ENCODE measurements around the gene VSIR. TPM values are rescaled to one million over a fixed set of nuclear protein-coding genes. Genes with fewer than 3 reads are reported as not detected.

Gene VSIR
- total and polyA plus RNA-seq, 10 of the 15 experiments (the other 5 are each of a cell fraction or from before 2014, with no cell fraction given) = 0.19 to 12.5 (median 6.7) TPM

- FAIRE-seq (no peak), DNase-seq (ENCODE audit: low read depth, low spot score) (no peak), ATAC-seq (peak; percentile 70)
- no TSS peak for BruUV-seq (replicated peaks)
- Histone ChIP-seq H2AFZ (ENCODE audit: control insufficient read depth, low read depth, low read length) (peak overlapping the region; percentile 15; the same call in 1 of the 2 replicates), H3K36me3 (ENCODE audit: control insufficient read depth in 2 of 2, insufficient read depth in 2 of 2, low read length in 1 of 2) (no peaks in the 10 kb centered on the region), H3K27me3 (replicated peaks in 1 of 2; ENCODE audit: control insufficient read depth in 2 of 2, insufficient read depth in 2 of 2, low read length in 1 of 2) (no peaks in the 10 kb centered on the region), H3K4me3 (no peak overlapping the region), H3K27ac (ENCODE audit: control insufficient read depth, insufficient read depth) (peak overlapping the region; percentile 43), H3K9me3 (replicated peaks; ENCODE audit: control insufficient read depth, insufficient read depth, low read length) (no peaks in the 10 kb centered on the region; the same call in 2 of the 3 replicates), H3K4me1 (ENCODE audit: control insufficient read depth, insufficient read depth, low read length) (peaks cover 15% of the 10 kb centered on the region), H3K9ac (ENCODE audit: control insufficient read depth, insufficient read depth, low read length) (peak overlapping the region; percentile 20), H4K20me1 (ENCODE audit: control insufficient read depth, insufficient read depth) (no peaks in the 10 kb centered on the region), H3K79me2 (ENCODE audit: control insufficient read depth, insufficient read depth, low read length) (no peaks in the 10 kb centered on the region), H3K4me2 (ENCODE audit: control insufficient read depth, insufficient read depth) (peak overlapping the region; percentile 44; the same call in 1 of the 2 replicates)
- ChIA-PET POLR2A (interaction anchor here (0.7 kb wide), 1 partner anchor 14 kb away, joined by 3 read pairs; no protein-coding TSS in a partner anchor), CTCF (interaction anchor here (1.0 to 1.1 kb wide), 3 partner anchors 9 to 56 kb away, joined by 3 read pairs; partner anchors contain the start of gene VSIR), RAD21 (ENCODE audit: unreplicated experiment) (interaction anchor here (0.8 to 1.6 kb wide), 4 partner anchors 9 to 77 kb away, joined by 3 to 5 read pairs (median 4); partner anchors contain the start of gene VSIR), SMC1A (ENCODE audit: uncharacterized antibody, unreplicated experiment) (interaction anchor here (1.0 to 2.0 kb wide), 6 partner anchors 10 to 111 kb away, joined by 3 to 6 read pairs (median 3); partner anchors contain the start of gene VSIR)
- in situ Hi-C loops (cut with MboI) (no loop called here), intact Hi-C loops (cut with micrococcal nuclease; ENCODE audit: unreplicated experiment) (no loop called here)
- WGBS (ENCODE audit: insufficient coverage, insufficient replicate concordance, low lambda C conversion rate, missing lambda C conversion rate) = 54% methylated on average over 7 of the region's 7 CpGs
- TF ChIP-seq RAD51 (IDR thresholded peaks at IDR 0.05) (no peak), EED (IDR thresholded peaks at IDR 0.05; ENCODE audit: low read depth) (peak; percentile 30; the same call in 1 of the 2 replicates), NR2C2 (IDR thresholded peaks at IDR 0.05; ENCODE audit: borderline replicate concordance, control insufficient read depth, insufficient read length, low read depth) (no peak), USF1 (IDR thresholded peaks at IDR 0.05; ENCODE audit: borderline replicate concordance, extremely low read length, insufficient read depth, low read depth, low read length) (no peak), ATF7 (IDR thresholded peaks at IDR 0.05; ENCODE audit: low read depth) (no peak), HDGF (IDR thresholded peaks at IDR 0.05) (no peak)
Observed at GRCh38 chr10:71782917-71783490, 9.7 kb upstream of the VSIR start.
